ENCODE measurements around the gene GNAI3.

- TF ChIP-seq CTCF (conservative IDR thresholded peaks at IDR 0.05) (no peak), EZH2 (IDR thresholded peaks at IDR 0.05; ENCODE audit: low read depth) (no peak)
These were observed 9.1 kb downstream of the GNAI3 start for GRCh38 chr1:109557520-109557919.

All from PC-9 (cell line).